OCI-M1 (cell line): Measurements from ENCODE around the gene CLTCL1.
A peak's percentile ranks its signal among the peaks of the same experiment; 100 is the strongest.

ENCODE experiments used
- DNase-seq: peaks from one replicate; lab custom pipeline; 2025; lab: John Stamatoyannopoulos, UW

The CLTCL1 gene

DNA sequence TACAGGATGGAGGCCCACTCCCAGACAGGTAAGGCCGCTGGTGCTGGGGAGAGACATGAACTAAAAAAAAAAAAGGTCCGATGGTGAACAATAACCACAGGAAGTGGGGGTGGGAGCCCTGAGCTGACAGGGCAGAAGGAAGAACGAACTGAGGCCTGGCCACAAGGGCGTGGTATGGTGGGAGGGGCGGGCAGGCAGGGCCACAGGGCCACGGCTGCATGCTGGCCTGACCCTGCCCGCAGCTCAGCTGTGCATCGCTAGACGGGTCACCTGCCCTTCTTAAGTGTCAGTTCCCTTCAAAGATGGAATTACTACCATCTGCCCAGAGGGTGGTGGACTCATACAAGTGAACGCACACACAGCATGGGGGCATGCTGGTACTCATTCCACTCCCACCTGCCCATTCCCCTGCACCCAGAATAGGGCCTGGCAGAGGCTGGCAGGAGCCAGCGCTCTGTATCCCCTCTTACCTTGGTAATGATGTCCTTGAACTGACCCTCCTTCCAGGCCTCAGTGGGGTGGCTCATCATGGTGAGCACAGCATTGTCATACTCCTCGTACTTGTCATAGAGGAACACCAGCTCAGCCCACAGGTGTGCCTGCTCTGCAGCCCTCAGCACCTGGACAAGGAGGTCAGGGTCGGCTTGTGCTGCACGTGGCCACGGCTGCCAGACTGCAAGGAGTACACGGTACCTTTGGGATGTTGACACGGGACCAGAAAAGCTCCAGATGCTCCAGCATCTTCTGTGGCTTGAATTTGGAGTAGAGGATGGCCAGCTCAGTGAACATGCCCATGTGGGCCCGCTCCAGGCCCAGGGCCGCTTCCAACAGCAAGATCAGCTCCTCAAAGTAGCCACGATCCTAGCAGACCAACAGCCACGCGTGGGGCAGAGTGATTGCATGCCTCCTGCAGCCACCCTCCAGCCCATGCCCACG is 95.5 kb downstream of the CLTCL1 start:
- no peak for DNase-seq

DNA sequence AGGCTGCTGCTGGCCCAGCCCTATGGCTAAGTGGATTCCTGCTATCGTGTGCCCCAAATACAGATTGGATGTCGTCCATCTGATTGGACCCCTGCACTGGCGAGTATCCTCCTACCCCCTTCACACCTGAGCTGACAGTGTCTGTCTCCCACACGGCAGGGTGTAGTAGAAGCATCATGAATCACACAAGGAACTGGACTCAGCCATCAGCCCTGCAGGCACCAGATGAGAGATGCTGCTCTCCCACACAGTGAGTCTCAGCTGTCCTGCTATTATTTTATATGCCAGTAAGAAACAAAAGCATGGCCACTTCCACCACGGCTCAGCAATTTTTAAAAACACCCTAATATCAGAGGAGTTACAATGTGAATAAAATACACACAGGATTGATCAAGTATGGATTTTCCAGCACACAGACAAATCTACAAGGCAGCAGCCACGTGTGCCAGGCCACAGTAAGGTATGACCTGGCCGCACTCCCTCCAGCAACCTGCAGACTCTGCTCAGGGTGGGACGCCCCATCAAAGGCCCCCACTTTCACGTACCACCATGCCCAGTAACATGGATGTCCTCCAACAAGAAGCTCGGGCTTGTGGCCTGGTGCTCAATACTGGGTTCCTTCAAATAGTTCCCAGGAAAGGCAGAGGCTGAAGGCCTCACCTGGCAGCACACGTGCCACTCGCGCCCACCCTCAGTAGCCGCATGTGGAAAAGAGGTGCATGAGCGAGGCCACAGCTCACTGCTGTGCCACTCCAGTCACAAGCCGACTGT is 96.6 kb downstream of the CLTCL1 start:
- DNase-seq = no peak

DNA sequence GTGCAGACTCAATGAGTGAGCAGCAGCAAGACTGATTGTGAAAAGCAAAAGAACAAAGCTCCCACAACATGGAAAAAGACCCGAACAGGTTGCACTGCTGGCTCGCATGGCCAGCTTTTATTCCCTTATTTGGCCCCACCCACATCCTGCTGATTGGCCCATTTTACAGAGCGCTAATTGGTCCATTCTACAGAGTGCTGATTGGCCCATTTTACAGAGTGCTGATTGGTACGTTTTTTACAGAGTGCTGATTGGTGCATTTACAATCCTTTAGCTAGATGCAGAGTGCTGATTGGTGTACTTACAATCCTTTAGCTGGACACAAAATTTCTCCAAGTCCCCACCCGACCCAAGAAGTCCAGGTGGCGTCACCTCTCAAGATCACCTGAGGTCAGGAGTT is 97.6 kb downstream of the CLTCL1 start:
- no peak for DNase-seq

DNA sequence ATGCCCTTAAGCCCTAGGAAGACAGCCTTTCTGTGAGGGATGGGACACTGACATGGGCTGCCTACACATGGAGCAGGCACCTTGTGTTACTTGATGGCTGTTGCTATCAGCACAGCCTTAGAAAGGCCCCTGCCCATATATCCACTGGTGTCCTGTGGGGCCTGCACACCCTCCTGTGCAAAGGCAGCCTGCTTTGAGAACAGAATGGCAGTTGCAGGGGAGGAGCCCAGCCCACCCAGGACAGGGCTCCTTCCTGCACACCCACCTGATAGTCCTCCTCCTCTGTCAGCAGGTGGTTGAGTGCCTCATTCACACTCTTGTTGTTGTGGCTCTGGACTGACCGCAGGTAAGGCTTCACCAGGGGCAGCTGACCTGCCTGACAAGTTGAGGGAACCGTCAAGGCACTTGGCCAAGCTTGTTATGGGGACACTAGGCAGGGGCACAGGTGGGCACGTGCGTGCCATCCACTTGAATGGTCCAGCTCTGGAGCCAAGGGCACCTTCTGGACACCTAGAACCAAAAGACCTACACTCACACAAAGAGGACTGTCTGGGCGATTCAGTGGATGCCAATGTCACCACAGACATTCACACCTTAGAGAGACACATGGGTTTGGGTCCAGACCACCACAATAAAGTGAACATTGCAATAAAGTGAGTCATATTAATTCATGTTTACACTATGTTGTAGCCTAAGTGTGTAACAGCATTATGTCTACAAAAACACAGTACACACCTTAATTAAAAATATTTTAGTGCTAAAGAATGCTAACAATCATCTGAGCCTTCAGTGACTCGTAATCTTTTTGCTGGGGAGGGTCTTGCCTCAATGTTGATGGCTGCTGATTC is 103.6 kb downstream of the CLTCL1 start:
- DNase-seq = no peak

DNA sequence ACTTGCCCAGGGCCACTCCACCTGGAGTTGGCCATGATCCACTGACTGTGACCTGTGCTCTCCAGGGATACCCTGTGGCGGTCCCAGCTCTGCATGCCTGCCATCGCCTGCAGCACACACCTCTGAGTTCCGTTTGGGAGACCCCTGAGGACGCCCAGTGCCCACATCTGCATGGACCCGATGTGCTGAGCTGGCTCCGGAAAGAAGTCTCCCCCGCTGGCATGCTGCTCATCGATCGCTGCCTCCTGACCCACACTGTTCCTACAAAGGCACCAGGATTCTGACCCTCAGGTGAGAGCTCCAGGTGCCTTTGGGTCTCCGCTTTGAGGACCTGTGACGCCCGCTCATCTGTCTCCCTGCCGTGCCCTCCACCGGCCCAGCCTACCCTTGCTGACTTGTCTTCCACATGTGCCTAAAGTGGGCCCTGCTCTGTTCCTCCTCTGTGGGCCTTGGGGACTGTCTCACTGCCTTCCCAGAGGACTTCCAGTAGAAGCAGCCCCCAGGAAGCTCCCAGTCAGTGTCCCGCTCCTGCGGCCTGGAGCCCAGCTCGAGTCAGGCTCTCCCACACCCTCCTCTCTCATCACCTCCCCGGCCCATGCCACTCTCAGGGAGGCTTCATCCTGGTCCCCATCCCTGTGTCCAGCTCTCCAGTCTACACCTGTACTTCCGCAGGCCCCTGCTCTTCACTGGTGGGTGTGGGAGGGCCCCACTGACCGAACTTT is 107.1 kb downstream of the CLTCL1 start:
- no peak for DNase-seq

DNA sequence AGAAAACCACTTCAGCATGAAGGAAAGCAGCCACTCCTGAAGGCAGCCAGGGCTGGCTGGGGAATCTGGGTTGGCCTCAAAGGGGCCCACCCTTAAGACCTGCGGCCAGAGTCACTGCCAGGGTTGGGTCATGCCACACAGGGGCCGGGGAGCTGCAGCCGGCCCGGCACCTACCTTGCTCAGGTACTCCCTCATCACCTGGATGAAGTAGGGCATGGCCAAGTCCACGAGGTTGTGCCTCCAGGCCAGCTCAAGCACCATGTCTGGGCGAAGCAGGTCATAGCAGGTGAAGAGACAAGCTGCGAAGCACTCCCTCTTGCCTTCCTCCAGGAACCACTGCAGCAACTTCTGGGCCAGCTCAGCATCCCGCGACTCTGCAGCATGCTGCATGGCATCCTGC is 108.3 kb downstream of the CLTCL1 start:
- DNase-seq = no peak

DNA sequence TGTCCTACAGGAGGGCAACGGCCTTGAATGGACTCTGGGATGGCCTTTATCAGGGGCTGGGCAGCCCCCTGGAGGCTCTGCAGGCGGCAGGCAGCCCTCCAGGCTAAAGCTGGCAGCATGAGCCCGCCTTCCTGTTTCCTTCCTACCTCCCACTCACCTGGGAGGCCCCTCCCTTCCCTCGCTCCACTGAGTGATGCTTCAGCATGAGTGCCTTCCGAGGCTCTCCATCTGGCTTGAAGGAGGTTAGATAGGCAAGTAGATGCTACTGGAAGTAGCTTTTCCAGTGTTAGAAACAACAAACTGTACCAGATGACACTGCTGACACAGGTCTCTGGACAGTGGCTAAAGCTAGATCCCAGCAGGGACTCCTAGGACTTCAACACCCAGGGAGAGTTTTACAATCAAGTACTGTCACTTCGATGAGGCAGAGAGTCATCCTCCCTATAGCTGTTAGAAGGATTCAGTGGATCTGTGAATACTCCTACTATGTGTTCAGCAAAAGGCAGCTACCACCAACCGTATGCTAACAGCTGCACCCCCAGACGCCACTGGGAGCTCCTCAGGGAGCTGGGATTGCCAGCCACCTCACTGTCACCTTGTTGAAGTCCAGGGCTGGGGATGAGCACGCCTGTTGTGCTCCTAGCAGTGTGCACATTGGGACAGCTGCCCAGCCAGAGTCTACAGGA is 108.9 kb downstream of the CLTCL1 start:
- no peak for DNase-seq

DNA sequence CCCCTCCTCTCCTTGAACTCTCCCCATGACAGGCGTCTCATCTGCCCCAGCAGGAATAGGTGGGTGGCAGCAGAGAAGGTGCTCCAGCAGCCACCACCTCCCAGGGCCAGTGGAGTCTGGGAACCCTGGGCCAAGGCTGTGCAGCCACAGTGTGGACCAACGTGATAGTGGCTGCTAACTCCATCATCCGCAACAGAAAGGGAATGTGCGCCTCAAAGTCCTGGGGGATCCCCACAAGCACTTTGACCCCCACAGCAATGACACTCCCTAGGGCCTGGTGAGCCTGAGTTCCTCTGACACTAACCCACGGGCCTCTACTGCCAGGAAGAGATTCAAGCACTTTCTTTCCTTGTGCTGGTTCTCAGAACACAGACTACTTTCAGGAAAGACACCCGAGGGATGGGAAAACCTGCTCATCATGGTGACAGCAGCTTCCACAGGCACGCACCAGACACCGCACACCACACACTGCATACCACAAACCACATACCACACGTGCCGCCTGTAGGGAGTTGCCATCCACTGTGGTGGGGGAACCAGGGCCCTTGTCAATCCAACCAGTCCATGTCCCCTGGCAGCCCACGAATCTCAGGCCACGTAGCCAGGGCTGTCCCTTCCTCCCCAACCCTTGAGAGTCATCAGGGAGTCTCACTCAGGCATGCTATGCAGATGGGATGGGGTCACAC is 109.6 kb downstream of the CLTCL1 start:
- DNase-seq = peak; percentile 25

DNA sequence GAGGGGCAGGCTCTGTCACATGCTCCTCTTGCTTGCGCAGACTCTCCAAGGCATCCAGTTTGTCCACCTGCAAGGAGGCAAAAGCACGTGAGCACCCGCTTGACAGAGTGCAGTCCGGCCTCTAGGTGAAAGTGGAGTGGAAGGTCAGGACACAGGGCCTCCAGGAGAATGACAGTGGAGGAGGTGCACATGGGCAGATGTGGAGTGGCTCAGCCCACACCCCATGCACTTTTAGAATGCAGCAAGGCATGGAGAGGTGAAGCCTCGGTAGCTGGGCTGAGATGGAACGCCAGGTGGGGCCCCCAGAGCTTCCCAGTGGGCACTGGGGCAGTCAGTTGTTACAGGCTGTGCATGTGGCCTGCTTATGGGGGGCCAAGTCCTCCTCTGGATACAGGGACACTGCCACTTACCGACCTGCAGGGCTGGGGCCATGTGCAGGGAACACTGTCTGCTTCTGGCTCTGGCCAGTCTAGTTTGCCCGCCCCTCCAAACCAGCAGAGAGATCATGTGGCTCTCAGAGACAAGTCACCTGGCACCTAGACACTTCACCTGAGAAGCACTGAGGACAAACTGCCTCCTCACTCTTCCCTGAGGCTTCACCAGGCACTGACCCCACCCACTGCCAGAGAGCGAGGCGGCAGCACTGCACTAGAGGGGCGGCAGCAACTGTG is 110.6 kb downstream of the CLTCL1 start:
- no peak for DNase-seq

DNA sequence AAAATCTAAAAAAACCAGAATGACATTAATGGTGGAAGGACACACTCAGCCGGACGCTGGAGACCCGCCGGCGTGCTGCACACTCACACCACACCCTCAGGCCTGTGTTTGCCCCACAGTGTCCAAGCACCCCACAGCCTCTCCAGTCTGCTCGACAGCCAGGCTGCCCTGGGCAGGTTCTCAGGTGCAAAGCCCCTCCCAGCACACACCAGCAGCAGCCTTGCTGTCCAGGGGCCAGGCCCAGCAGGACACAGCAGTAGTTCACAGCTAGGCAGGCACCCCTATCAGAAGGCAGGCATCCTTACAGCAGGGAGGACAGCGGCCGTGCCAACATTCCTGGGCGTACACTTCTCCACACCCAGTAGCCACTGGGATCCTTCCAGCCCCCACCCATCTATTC is 111.3 kb downstream of the CLTCL1 start:
- no peak for DNase-seq

DNA sequence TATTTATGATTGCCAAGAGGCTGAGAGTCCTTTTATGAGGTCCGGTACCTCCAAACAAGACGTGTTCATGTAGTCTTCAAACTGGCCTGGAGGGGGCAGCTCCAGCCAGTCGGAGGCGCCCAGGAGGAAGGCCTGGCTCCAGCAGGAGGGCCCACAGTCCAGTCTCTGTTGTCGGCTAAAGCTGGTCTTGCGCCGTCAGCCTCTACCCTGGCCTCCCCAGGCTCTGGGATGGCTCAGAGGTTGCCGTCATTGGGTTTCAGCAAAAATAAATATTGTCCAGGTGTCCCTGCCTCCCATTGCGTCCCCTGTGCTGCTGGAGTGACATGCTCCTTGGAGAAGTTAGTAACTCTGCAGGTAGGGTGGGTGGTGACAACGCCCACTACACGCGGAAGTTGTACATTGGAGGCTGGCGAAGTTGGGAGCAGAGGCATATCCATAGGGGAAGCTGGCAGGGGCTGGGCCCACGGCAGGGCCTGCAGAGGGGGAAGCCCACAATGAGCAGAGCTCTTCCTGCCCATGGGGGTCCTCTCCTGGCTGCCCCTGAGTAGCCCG is 111.9 kb downstream of the CLTCL1 start:
- peak; percentile 91 for DNase-seq

DNA sequence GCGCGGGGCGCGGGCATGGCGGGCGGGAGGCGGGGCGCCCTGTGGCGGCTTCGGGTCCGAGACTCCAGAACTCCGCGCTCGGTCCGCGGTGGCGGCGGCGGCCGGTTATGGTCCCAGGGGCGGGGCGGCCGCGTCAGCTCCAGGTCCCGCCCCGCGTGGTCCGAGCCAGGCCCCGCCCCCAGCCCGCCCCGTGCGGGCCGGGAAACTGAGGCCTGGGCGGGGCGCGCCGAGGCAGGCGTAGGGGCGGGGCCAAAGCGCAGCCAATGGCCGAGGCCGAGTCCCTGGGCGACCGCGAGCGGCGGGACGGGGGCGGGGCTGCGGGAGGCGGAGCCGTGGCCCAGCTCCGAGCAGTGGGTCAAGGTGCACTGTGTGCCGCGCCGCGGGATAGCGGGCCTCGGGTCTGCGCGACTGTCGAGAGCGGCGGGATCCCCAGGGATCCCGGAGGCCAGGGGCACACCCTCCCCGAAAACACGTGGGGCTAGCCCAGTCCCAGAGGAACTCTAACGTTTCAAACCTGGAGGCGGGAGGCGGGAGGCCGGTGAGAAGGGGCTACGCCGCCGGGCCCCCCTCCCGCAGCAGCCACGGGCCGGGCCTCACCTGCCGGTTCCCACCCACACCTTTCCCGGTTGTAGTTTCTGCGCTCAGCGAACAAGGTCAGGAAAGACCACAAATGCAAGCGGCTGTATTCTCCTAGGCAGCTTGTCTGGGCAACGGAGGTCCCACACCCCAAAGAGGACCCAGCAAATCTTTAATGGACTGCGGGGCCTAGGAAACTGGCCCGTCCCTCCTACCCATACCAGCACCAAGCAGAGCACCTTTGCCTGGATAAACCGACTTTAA is 112.6 kb downstream of the CLTCL1 start, which contains the start of gene SLC25A1:
TSS of gene SLC25A1 (minus strand) at position 80 of the 840 bp plus-strand sequence. CDS start at position 17, 63 bp downstream.
- DNase-seq = peak; percentile 95

DNA sequence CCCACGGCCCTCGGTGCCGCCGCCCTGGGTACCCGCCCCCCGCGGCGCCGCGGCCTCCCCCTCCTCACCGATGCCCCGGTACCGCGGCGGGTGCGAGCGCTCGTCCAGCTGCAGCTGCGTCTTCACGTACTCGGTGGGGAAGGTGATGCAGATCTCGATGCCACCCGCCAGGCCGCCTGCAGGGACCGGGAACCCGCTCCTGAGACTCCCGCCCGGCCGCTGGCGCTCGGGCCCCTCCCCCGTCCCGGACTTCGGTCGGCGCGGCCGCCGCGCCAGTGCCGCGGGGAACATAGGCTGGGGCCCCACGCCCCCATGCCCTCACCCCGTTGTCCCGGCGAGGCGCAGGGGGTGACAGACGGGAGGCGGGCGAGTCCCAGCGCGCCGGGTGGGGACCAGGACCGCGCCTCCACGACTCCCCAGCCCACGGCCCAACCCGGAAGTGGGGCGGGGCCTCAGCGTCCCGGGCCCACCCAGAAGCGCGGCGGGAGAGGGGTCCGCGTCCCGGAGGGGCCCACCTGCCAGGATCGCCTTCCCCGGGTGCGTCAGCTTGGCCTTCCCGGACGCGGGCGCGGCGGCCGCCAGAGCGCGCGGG is 113.4 kb downstream of the CLTCL1 start:
- peak; percentile 70 for DNase-seq

DNA sequence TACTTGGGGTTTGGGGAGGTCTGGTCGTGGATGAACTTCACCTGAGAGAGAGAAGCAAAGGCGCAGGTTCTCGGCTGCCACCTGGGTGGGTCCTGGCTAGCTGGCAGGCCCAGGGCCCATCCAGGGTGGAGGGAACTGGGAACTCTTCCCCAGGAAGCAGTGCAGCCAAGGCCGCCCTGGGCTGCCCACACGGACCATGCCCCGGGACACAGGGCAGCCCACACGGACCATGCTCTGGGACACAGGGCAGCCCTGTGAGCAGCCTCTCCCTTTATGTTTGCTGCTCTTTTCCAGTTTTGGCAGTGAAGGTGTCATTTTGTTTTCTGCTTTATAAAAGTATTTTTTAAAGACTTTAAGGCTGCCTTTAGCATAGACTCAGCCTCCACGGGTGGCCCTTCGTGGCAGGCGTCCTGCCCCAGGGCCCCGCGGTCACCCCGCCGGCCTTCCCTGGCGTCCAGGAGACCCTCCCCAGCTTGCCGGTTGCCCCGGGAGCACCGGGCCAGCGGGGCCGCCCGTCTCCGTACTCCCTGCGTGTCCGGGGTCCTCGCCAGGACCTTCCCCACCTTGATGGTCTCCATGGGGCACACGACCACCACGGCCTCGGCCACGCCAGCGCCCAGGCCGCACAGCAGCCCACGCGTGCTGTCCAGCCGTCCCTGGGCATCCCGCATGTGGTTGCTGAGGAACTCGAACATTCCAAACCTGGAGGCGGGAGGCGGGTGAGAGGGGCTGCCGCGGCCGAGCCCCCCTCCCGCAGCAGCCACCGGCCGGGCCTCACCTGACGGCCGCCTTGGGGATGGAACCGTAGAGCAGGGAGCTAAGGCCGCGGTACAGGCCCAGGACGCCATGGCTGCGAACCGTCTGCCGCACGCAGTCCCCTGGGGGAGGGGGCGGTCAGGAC is 114.1 kb downstream of the CLTCL1 start:
- DNase-seq = no peak

DNA sequence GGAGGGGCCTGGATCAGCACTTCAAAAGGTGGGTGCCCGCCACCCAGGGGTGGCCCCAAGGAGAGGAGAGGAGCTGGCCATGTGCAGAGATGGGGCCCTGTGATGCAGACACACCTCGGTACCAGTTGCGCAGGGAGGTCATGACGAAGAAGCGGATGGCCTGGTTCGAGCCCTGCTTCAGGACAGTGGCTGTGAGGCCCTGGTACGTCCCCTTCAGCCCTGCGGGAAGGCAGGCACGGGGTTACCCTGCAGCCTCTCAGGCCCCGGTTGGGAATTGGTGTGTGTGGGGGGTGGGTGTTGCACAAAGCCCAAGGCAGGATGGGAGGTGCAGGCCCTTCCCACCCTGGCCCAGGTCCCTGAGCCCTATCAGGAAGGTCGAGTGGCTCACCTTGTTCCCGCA is 114.8 kb downstream of the CLTCL1 start:
- DNase-seq = no peak

DNA sequence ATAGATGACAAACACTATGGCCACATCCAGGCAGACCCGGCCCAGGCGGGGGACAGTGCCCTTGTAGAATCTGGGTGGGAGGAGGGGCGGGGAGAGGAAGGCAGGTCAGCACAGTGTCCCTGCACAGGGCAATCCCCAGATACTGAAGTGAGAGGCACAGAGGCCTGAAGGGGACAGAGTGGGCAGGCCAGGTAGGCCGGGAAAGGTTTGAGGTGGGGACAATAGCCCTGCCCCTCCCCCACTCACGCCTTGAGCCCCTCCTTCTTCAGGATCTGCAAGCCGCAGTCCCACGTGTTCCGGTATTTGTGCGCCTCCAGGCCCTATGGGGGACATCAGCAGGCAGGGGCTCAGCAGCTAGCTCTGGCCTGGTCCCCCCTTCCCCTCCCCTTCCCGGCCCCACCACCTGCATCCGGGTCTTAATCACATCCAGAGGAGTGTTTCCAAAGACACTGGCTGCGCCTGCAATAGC is 115.3 kb downstream of the CLTCL1 start:
- DNase-seq = no peak
